GM18526 (cell line): ENCODE data around the gene DOP1A.

ENCODE experiments used
- POLR2A ChIP-seq: IDR thresholded peaks from 3 replicates; pipeline ENCODE4 v1.6.1; 2011; ENCODE audit not compliant: insufficient read length; ENCODE audit errors: extremely low read depth

DOP1A gene

GRCh38 chr6:83067448-83068439 lies at the start of gene DOP1A:
DOP1A (plus strand) TSS chr6:83067671; CDS start chr6:83096978, 29,307 bp downstream.
- TF ChIP-seq POLR2A, result peak; percentile 72

GRCh38 chr6:83019741-83020140 lies 47.7 kb upstream of the DOP1A start:
- TF ChIP-seq POLR2A, result no peak

- TF ChIP-seq POLR2A, result no peak
Observed at GRCh38 chr6:83031689-83032088, 35.8 kb upstream of the DOP1A start.

- TF ChIP-seq POLR2A, result no peak
Observed at GRCh38 chr6:83038246-83038645, 29.2 kb upstream of the DOP1A start.

GRCh38 chr6:83042467-83043053 lies 24.9 kb upstream of the DOP1A start:
- no peak for TF ChIP-seq POLR2A

- no peak for TF ChIP-seq POLR2A
Observed at GRCh38 chr6:83044091-83044768, 23.2 kb upstream of the DOP1A start.

GRCh38 chr6:83047065-83047754 lies 20.3 kb upstream of the DOP1A start:
- no peak for TF ChIP-seq POLR2A

GRCh38 chr6:83051377-83052172 lies 15.9 kb upstream of the DOP1A start:
- TF ChIP-seq POLR2A, result no peak

- no peak for TF ChIP-seq POLR2A
Observed at GRCh38 chr6:83053678-83054077, 13.8 kb upstream of the DOP1A start.

GRCh38 chr6:83055366-83055964 lies 12.0 kb upstream of the DOP1A start:
- TF ChIP-seq POLR2A, result no peak

GRCh38 chr6:83057705-83058321 lies 9.7 kb upstream of the DOP1A start:
- no peak for TF ChIP-seq POLR2A

GRCh38 chr6:83061190-83061589 lies 6.3 kb upstream of the DOP1A start:
- no peak for TF ChIP-seq POLR2A

- no peak for TF ChIP-seq POLR2A
Observed at GRCh38 chr6:83062225-83062624, 5.2 kb upstream of the DOP1A start.

GRCh38 chr6:83065511-83066192 lies 1.8 kb upstream of the DOP1A start, which contains the start of gene UBE3D:
UBE3D (minus strand) TSS chr6:83065841; CDS start chr6:83065718, 123 bp downstream.
- TF ChIP-seq POLR2A, result peak; percentile 63
